Nephron progenitor cell (in vitro differentiated cells): ENCODE measurements around the gene ZNF862.

Experiments
- DNase-seq: peaks from one replicate; pipeline ENCODE4 v3.0.0; 2021
- H3K27ac Mint-ChIP-seq: 2 replicates; pipeline ENCODE4 v1.8.0; 2021; ENCODE audit warnings: mild to moderate bottlenecking, moderate library complexity, mixed read lengths
- H3K27me3 Mint-ChIP-seq: 2 replicates; pipeline ENCODE4 v1.8.0; 2021; ENCODE audit warnings: mild to moderate bottlenecking, low read depth, mixed read lengths; ENCODE audit not compliant: poor library complexity
- H3K36me3 Mint-ChIP-seq: 2 replicates; pipeline ENCODE4 v1.8.0; 2021; ENCODE audit warnings: low read depth, mixed read lengths
- H3K4me1 Mint-ChIP-seq: 2 replicates; pipeline ENCODE4 v1.8.0; 2021; ENCODE audit warnings: mixed read lengths
- H3K4me3 Mint-ChIP-seq: 2 replicates; pipeline ENCODE4 v1.8.0; 2021; ENCODE audit warnings: mild to moderate bottlenecking, moderate library complexity, mixed read lengths
- H3K9me3 Mint-ChIP-seq: 2 replicates; pipeline ENCODE4 v1.8.0; 2021; ENCODE audit warnings: mild to moderate bottlenecking, moderate library complexity, mixed read lengths
- CTCF ChIP-seq: fragments of 200-600 bp; sonication (generic); IDR thresholded peaks from 2 replicates; pipeline ENCODE4 v1.5.0; 2021; ENCODE audit warnings: antibody characterized with exemption

Gene ZNF862

GRCh38 chr7:149859876-149860275 is 21.7 kb downstream of the ZNF862 start:
- Mint-ChIP-seq H3K9me3 (no peaks in the 10 kb centered on the region), H3K36me3 (peaks cover 23% of the 10 kb centered on the region), H3K4me1 (peaks cover 20% of the 10 kb centered on the region), H3K27me3 (peaks cover 8% of the 10 kb centered on the region), H3K27ac (no peak overlapping the region), H3K4me3 (no peak overlapping the region)
- no peak for DNase-seq
- TF ChIP-seq CTCF: no peak

- Mint-ChIP-seq H3K27ac (no peak overlapping the region), H3K4me3 (no peak overlapping the region), H3K27me3 (peaks cover 8% of the 10 kb centered on the region), H3K9me3 (no peaks in the 10 kb centered on the region), H3K4me1 (peaks cover 8% of the 10 kb centered on the region), H3K36me3 (peaks cover 23% of the 10 kb centered on the region)
- peak; percentile 65 for TF ChIP-seq CTCF
- DNase-seq: peak; percentile 49
Observed at GRCh38 chr7:149860821-149861727, 22.9 kb downstream of the ZNF862 start.

- no peak for DNase-seq
- Mint-ChIP-seq H3K9me3 (no peaks in the 10 kb centered on the region), H3K36me3 (peaks cover 23% of the 10 kb centered on the region), H3K27me3 (peaks cover 8% of the 10 kb centered on the region), H3K27ac (no peak overlapping the region), H3K4me1 (peaks cover 2% of the 10 kb centered on the region), H3K4me3 (no peak overlapping the region)
- no peak for TF ChIP-seq CTCF
Observed at GRCh38 chr7:149861728-149862045, 23.5 kb downstream of the ZNF862 start.

GRCh38 chr7:149862156-149862555 is 24.0 kb downstream of the ZNF862 start:
- H3K4me3 Mint-ChIP-seq: no peak overlapping the region
- H3K27me3 Mint-ChIP-seq: peaks cover 8% of the 10 kb centered on the region
- peaks cover 23% of the 10 kb centered on the region for H3K36me3 Mint-ChIP-seq
- no peaks in the 10 kb centered on the region for H3K9me3 Mint-ChIP-seq
- H3K27ac Mint-ChIP-seq: no peak overlapping the region
- DNase-seq: no peak
- TF ChIP-seq CTCF: no peak
- no peaks in the 10 kb centered on the region for H3K4me1 Mint-ChIP-seq

GRCh38 chr7:149863500-149863899 is 25.3 kb downstream of the ZNF862 start:
- H3K9me3 Mint-ChIP-seq: no peaks in the 10 kb centered on the region
- H3K4me3 Mint-ChIP-seq: no peak overlapping the region
- DNase-seq: no peak
- H3K36me3 Mint-ChIP-seq: peaks cover 23% of the 10 kb centered on the region
- peaks cover 3% of the 10 kb centered on the region for H3K27me3 Mint-ChIP-seq
- peak overlapping the region; percentile 66 for H3K27ac Mint-ChIP-seq
- H3K4me1 Mint-ChIP-seq: no peaks in the 10 kb centered on the region
- TF ChIP-seq CTCF: no peak

- no peak for TF ChIP-seq CTCF
- peaks cover 23% of the 10 kb centered on the region for H3K36me3 Mint-ChIP-seq
- H3K4me3 Mint-ChIP-seq: no peak overlapping the region
- peaks cover 1% of the 10 kb centered on the region for H3K4me1 Mint-ChIP-seq
- H3K27me3 Mint-ChIP-seq: peaks cover 3% of the 10 kb centered on the region
- no peaks in the 10 kb centered on the region for H3K9me3 Mint-ChIP-seq
- no peak for DNase-seq
- no peak overlapping the region for H3K27ac Mint-ChIP-seq
Observed at GRCh38 chr7:149864023-149864422, 25.8 kb downstream of the ZNF862 start.
